SK-N-SH (cell line): ENCODE data around the gene CNIH3.

Source experiments
- EP300 ChIP-seq, 2 experiments: IDR thresholded peaks; 2 replicates each; pipeline versions ENCODE4 v1.4.0 to v1.6.1; 2012; ENCODE audit warnings: borderline replicate concordance in 1 of 2, low read depth in 1 of 2, low read length in 1 of 2
- FOXJ3 ChIP-seq: sonication (generic); formaldehyde crosslinking; IDR thresholded peaks from 2 replicates; pipeline ENCODE4 v1.5.1; 2020; ENCODE audit warnings: mild to moderate bottlenecking, missing genetic modification reagents
- SIN3A ChIP-seq: IDR thresholded peaks from 2 replicates; pipeline ENCODE4 v1.6.1; 2012; ENCODE audit warnings: low read depth, mild to moderate bottlenecking, low read length, moderate library complexity, borderline replicate concordance
- TF ChIP-seq, protein P1 (sequence below): fragments of 200-600 bp; sonication (generic); IDR thresholded peaks from 2 replicates; pipeline ENCODE4 v1.6.1; 2017; ENCODE audit warnings: antibody characterized with exemption, mild to moderate bottlenecking, moderate library complexity
- TF ChIP-seq, protein P2 (sequence below): IDR thresholded peaks from 2 replicates; pipeline ENCODE4 v1.4.0; 2012; ENCODE audit warnings: low read depth, borderline replicate concordance

DNA sequence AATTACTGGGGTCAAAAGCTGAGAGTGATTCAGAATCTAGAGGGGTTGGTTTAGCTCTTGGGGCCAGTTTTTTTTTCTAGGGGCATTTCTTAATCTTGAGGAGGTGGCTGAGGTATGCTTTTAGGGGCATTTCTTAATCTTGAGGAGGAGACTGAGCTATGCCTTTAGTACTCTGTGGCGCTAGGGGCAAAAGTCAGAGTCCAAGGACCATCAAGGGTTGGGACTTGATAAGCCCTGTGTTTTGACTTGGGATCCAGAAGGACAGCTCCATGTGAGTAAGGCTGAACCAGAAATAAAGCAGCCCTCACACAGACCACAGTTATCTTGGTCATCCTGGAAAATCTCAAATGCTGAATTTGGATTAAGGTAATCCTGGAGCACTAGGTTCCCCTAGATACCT lies 3.9 kb upstream of the CNIH3 start:
- TF ChIP-seq, protein P1, sequence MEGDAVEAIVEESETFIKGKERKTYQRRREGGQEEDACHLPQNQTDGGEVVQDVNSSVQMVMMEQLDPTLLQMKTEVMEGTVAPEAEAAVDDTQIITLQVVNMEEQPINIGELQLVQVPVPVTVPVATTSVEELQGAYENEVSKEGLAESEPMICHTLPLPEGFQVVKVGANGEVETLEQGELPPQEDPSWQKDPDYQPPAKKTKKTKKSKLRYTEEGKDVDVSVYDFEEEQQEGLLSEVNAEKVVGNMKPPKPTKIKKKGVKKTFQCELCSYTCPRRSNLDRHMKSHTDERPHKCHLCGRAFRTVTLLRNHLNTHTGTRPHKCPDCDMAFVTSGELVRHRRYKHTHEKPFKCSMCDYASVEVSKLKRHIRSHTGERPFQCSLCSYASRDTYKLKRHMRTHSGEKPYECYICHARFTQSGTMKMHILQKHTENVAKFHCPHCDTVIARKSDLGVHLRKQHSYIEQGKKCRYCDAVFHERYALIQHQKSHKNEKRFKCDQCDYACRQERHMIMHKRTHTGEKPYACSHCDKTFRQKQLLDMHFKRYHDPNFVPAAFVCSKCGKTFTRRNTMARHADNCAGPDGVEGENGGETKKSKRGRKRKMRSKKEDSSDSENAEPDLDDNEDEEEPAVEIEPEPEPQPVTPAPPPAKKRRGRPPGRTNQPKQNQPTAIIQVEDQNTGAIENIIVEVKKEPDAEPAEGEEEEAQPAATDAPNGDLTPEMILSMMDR, result no peak
- TF ChIP-seq EP300 (IDR thresholded peaks at IDR 0.05; ENCODE audit: borderline replicate concordance in 1 of 2, low read depth in 1 of 2, low read length in 1 of 2) (no peak), FOXJ3 (CRISPR knock-in tag) (no peak), SIN3A (no peak)
- TF ChIP-seq, protein P2, sequence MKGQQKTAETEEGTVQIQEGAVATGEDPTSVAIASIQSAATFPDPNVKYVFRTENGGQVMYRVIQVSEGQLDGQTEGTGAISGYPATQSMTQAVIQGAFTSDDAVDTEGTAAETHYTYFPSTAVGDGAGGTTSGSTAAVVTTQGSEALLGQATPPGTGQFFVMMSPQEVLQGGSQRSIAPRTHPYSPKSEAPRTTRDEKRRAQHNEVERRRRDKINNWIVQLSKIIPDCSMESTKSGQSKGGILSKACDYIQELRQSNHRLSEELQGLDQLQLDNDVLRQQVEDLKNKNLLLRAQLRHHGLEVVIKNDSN, result no peak
